ENCODE results near the gene IZUMO2. TPM values are rescaled to one million over a fixed set of nuclear protein-coding genes. Genes with fewer than 3 reads are reported as not detected.
A peak's percentile ranks its signal among the peaks of the same experiment; 100 is the strongest.

IZUMO2 gene
- total RNA-seq (not detected), polyA plus RNA-seq (not detected)
- long read RNA-seq, donor 1 = 0 reads
- long read RNA-seq, donor 2 = 0 reads
- long read RNA-seq, donor 3 = 0 reads

DNA sequence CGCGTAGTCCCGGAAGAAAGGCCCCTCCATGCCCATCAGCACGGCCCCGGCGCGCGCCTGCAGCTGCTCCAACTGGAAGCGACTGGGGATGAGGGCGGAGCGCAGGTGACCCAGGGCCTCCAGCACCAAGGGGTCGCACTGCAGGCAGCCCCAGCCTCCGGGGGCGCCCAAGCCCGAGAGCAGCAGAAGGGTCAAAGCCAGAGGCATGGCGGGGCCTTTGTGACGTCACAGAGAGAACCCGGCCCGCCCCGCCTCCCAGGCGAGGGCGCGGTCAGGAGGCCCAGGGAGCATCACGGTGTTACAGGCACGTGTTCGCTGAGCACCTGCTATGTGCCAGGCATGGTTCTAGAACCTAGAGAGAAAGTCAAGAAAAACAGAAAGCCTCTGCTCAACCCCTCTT, at the start of gene IZUMO2:
Gene IZUMO2, minus strand, starts transcription at position 294 of the 400 bp plus-strand sequence. Its CDS starts 87 bp downstream, at position 207.
- H3K36me3 ChIP-seq = no peaks in the 10 kb centered on the region
- no peak within 1 kb of the TSS for H3K4me3 ChIP-seq
- ATAC-seq = no peak
- H3K27ac ChIP-seq = no peak within 1 kb of the TSS
- TF ChIP-seq, protein P1, sequence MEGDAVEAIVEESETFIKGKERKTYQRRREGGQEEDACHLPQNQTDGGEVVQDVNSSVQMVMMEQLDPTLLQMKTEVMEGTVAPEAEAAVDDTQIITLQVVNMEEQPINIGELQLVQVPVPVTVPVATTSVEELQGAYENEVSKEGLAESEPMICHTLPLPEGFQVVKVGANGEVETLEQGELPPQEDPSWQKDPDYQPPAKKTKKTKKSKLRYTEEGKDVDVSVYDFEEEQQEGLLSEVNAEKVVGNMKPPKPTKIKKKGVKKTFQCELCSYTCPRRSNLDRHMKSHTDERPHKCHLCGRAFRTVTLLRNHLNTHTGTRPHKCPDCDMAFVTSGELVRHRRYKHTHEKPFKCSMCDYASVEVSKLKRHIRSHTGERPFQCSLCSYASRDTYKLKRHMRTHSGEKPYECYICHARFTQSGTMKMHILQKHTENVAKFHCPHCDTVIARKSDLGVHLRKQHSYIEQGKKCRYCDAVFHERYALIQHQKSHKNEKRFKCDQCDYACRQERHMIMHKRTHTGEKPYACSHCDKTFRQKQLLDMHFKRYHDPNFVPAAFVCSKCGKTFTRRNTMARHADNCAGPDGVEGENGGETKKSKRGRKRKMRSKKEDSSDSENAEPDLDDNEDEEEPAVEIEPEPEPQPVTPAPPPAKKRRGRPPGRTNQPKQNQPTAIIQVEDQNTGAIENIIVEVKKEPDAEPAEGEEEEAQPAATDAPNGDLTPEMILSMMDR (IDR thresholded peaks at IDR 0.05) = no peak
- no peak for DNase-seq
- intact Hi-C loops (cut with DNase I) = no loop called here
- peaks cover 0 to 4% (median 0%) of the 10 kb centered on the region in 9 donors for H3K4me1 ChIP-seq
- WGBS, 2 donors = 10 to 18% methylated on average over 26 of the region's 26 CpGs
- H3K9me3 ChIP-seq = peaks cover 0 to 19% (median 7%) of the 10 kb centered on the region in 11 donors
- H3K27me3 ChIP-seq = peaks cover 0 to 42% (median 15%) of the 10 kb centered on the region in 7 donors

DNA sequence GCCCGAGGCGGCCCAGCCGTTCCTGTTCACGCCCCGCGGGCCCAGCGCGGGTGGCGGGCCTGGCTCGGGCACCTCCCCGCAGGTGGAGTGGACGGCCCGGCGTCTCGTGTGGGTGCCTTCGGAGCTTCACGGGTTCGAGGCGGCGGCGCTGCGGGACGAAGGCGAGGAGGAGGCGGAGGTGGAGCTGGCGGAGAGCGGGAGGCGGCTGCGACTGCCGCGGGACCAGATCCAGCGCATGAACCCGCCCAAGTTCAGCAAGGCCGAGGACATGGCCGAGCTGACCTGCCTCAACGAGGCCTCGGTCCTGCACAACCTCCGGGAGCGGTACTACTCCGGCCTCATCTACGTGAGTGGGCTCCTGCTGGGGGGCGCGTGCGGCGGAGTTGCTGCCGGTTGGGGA, 47.3 kb upstream of the IZUMO2 start:
- 94 to 97% methylated on average over 46 of the region's 46 CpGs for WGBS, 2 donors
- Histone ChIP-seq H3K36me3 (peaks cover 0 to 20% (median 0%) of the 10 kb centered on the region in 9 donors), H3K4me3 (no peak overlapping the region), H3K9me3 (peaks cover 0 to 10% (median 0%) of the 10 kb centered on the region in 11 donors), H3K27me3 (peaks cover 0 to 17% (median 6%) of the 10 kb centered on the region in 7 donors), H3K4me1 (peaks cover 0 to 5% (median 0%) of the 10 kb centered on the region in 9 donors), H3K27ac (no peak overlapping the region)
- intact Hi-C loops (cut with DNase I) = no loop called here
- peak in 1 of 8 donors; percentile 24 for ATAC-seq
- TF ChIP-seq, protein P1 (IDR thresholded peaks at IDR 0.05) = no peak
- DNase-seq = no peak

DNA sequence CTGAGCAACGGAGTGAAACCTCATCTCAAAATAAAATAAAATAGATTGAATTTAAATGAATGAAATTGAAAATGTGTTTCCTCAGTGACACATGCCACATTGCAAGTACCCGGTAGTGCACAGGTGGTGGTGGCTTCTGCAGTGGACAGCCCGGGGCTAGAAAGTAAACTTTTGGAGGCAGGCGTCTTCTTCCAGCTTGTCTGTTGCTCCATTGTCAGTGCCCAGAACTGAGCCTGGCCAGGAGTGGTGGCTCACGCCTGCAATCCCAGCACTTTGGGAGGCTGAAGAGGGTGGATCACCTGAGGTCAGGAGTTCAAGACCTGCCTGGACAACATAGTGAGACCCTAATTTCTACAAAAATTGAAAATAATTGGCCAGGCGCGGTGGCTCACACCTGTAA, 46.0 kb upstream of the IZUMO2 start:
- 92 to 96% methylated on average over 7 of the region's 7 CpGs for WGBS, 2 donors
- no peak for ATAC-seq
- intact Hi-C loops (cut with DNase I) = no loop called here
- Histone ChIP-seq H3K36me3 (peaks cover 0 to 20% (median 0%) of the 10 kb centered on the region in 9 donors), H3K4me1 (peaks cover 0 to 18% (median 6%) of the 10 kb centered on the region in 9 donors), H3K27ac (no peak overlapping the region), H3K9me3 (peaks cover 0 to 10% (median 0%) of the 10 kb centered on the region in 11 donors), H3K27me3 (peaks cover 0 to 20% (median 19%) of the 10 kb centered on the region in 7 donors), H3K4me3 (no peak overlapping the region)
- no peak for DNase-seq
- TF ChIP-seq, protein P1 (IDR thresholded peaks at IDR 0.05) = no peak

DNA sequence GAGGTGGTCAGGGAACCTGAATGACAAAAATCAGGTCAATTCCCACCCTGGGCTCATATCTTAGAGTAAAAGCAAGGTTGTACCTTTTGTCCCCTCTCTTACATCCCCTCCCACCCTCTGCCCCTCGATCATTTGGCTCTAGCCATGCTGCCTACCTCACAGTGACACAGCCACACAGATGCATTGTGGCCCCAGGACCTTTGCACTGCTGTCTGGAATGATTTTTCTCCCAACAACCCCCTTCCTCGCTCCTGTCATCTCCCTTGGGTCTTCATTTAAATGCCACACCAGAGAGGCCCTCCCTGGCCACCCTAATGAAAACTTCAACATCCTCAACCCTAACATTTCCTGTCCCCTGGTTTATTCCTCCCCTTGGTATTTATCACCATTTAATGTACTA, 44.6 kb upstream of the IZUMO2 start:
- 74 to 76% methylated on average over 2 of the region's 2 CpGs for WGBS, 2 donors
- DNase-seq = no peak
- Histone ChIP-seq H3K27me3 (peaks cover 6 to 34% (median 31%) of the 10 kb centered on the region in 7 donors), H3K36me3 (peaks cover 0 to 19% (median 0%) of the 10 kb centered on the region in 9 donors), H3K4me3 (no peak overlapping the region), H3K4me1 (peaks cover 0 to 26% (median 11%) of the 10 kb centered on the region in 9 donors), H3K27ac (no peak overlapping the region), H3K9me3 (peaks cover 0 to 10% (median 0%) of the 10 kb centered on the region in 11 donors)
- TF ChIP-seq, protein P1 (IDR thresholded peaks at IDR 0.05) = no peak
- intact Hi-C loops (cut with DNase I) = no loop called here
- ATAC-seq = no peak

Measured in heart right ventricle (tissue), 16 donors.